ENCODE results near the gene ZFYVE9. TPM values are rescaled to one million over a fixed set of nuclear protein-coding genes. Genes with fewer than 3 reads are reported as not detected.

Gene ZFYVE9
- total and polyA plus RNA-seq, 2 of the 13 experiments (the other 11 are each of a cell fraction or from before 2014, with no cell fraction given) = 9.2 to 19.8 TPM

DNA sequence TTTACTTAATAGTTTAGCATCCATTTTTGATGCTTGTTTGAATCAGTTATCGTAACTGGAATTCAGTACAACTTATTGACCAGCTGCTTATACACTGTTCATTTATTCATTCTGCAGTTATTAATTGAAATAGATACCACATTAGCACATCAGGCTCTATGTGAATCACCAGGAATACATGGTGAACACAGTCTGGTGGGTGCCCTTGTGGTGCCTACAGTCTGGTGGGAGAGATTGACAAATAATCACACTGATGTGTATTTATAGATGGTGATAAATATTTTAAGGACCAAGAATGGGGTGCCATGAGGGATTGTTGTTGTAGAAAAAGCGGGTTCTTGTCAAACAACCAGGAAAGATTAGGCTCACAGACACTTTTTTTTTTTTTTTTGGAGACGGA is 87.6 kb downstream of the ZFYVE9 start (continued):
- no peak for TF ChIP-seq RBFOX2 (IDR thresholded peaks at IDR 0.05; ENCODE audit: low read depth, low read length)
- no peak for TF ChIP-seq SAFB2 (CRISPR knock-in tag; IDR thresholded peaks at IDR 0.05; ENCODE audit: borderline replicate concordance, low read depth)
- no peak for TF ChIP-seq MBNL3 (CRISPR knock-in tag; conservative IDR thresholded peaks at IDR 0.05)
- TF ChIP-seq, protein P1, sequence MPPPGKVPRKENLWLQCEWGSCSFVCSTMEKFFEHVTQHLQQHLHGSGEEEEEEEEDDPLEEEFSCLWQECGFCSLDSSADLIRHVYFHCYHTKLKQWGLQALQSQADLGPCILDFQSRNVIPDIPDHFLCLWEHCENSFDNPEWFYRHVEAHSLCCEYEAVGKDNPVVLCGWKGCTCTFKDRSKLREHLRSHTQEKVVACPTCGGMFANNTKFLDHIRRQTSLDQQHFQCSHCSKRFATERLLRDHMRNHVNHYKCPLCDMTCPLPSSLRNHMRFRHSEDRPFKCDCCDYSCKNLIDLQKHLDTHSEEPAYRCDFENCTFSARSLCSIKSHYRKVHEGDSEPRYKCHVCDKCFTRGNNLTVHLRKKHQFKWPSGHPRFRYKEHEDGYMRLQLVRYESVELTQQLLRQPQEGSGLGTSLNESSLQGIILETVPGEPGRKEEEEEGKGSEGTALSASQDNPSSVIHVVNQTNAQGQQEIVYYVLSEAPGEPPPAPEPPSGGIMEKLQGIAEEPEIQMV (CRISPR knock-in tag; IDR thresholded peaks at IDR 0.05; ENCODE audit: low read depth) = no peak
- no peak for TF ChIP-seq KDM5A (IDR thresholded peaks at IDR 0.05; ENCODE audit: borderline replicate concordance, low read length)

DNA sequence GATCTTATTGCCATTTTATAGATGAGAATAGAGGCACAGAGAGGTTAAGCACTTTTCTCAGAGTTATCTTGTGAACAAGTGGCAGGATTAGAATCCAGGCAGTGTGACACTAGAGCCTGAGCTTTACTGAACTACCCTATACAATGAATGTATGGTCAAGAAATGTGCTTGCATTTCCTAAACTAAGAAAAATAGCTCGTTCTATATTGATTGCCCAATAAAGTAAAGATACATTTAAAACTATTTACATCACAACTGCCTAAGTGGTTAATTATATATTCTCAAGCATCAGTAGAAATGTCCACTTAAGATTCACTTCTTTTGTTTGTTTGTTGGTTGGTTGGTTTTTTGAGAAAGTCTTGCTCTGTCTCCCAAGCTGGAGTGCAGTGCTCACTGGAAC is 91.6 kb downstream of the ZFYVE9 start:
- Histone ChIP-seq H2AFZ (ENCODE audit: low read length) (no peak overlapping the region), H3K9me3 (ENCODE audit: low read length) (no peaks in the 10 kb centered on the region), H3K36me3 (replicated peaks in 1 of 2; ENCODE audit: control insufficient read depth in 1 of 2, insufficient read depth in 2 of 2, low read length in 2 of 2) (0 out of 5 replicates have a peak, but pooled peaks cover 0 to 9% of the 10 kb centered on the region in 2 experiments), H3K27ac (ENCODE audit: extremely low read length, insufficient read depth, low read length) (no peak overlapping the region), H3K4me3 (replicated peaks in 1 of 3; ENCODE audit: insufficient read depth in 1 of 3, low read depth in 2 of 3, low read length in 3 of 3) (no peak overlapping the region), H3K4me2 (ENCODE audit: low read depth, low read length) (no peak overlapping the region), H3K79me2 (ENCODE audit: insufficient read depth, low read length) (no peaks in the 10 kb centered on the region), H3K4me1 (ENCODE audit: insufficient read depth, low read length) (peaks cover 10% of the 10 kb centered on the region), H3K9ac (ENCODE audit: insufficient read depth, low read depth, low read length) (no peak overlapping the region), H4K20me1 (ENCODE audit: insufficient read depth, low read length) (no peaks in the 10 kb centered on the region), H3K27me3 (ENCODE audit: control insufficient read depth in 1 of 2, insufficient read depth in 2 of 2, low read length in 2 of 2) (no peaks in the 10 kb centered on the region)
- intact Hi-C loops (cut with micrococcal nuclease; ENCODE audit: unreplicated experiment) (no loop called here), in situ Hi-C loops (cut with HindIII; ENCODE audit: extremely low pct_ligation_motif_present, low pct_unique_long_range_greater_than_20kb) (no loop called here)
- DNase-seq (ENCODE audit: low spot score) (no peak), ATAC-seq (no peak), FAIRE-seq (no peak)
- 100% methylated on average over 1 of the region's 1 CpG for WGBS (ENCODE audit: low lambda C conversion rate)
- CTCF ChIA-PET (ENCODE audit: low intra/inter-chr PET ratio, low total read pairs) = no interaction called here
- BruUV-seq (replicated peaks) = no TSS peak
- POLR2A ChIA-PET = no interaction called here
- TF ChIP-seq NFATC3 (CRISPR knock-in tag; IDR thresholded peaks at IDR 0.05) = no peak
- TF ChIP-seq, protein P2, sequence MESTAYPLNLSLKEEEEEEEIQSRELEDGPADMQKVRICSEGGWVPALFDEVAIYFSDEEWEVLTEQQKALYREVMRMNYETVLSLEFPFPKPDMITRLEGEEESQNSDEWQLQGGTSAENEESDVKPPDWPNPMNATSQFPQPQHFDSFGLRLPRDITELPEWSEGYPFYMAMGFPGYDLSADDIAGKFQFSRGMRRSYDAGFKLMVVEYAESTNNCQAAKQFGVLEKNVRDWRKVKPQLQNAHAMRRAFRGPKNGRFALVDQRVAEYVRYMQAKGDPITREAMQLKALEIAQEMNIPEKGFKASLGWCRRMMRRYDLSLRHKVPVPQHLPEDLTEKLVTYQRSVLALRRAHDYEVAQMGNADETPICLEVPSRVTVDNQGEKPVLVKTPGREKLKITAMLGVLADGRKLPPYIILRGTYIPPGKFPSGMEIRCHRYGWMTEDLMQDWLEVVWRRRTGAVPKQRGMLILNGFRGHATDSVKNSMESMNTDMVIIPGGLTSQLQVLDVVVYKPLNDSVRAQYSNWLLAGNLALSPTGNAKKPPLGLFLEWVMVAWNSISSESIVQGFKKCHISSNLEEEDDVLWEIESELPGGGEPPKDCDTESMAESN (CRISPR knock-in tag; conservative IDR thresholded peaks at IDR 0.05) = no peak
- TF ChIP-seq, protein P3, sequence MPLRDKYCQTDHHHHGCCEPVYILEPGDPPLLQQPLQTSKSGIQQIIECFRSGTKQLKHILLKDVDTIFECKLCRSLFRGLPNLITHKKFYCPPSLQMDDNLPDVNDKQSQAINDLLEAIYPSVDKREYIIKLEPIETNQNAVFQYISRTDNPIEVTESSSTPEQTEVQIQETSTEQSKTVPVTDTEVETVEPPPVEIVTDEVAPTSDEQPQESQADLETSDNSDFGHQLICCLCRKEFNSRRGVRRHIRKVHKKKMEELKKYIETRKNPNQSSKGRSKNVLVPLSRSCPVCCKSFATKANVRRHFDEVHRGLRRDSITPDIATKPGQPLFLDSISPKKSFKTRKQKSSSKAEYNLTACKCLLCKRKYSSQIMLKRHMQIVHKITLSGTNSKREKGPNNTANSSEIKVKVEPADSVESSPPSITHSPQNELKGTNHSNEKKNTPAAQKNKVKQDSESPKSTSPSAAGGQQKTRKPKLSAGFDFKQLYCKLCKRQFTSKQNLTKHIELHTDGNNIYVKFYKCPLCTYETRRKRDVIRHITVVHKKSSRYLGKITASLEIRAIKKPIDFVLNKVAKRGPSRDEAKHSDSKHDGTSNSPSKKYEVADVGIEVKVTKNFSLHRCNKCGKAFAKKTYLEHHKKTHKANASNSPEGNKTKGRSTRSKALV (CRISPR knock-in tag; IDR thresholded peaks at IDR 0.05) = no peak
- TF ChIP-seq ZNF678 (CRISPR knock-in tag; IDR thresholded peaks at IDR 0.05) = no peak
- no peak for TF ChIP-seq HMG20B (CRISPR knock-in tag; conservative IDR thresholded peaks at IDR 0.05)
- no peak for TF ChIP-seq ZNF101 (CRISPR knock-in tag; IDR thresholded peaks at IDR 0.05; ENCODE audit: borderline replicate concordance, low read depth)
- no peak for TF ChIP-seq MZF1 (CRISPR knock-in tag; IDR thresholded peaks at IDR 0.05; ENCODE audit: borderline replicate concordance)
- TF ChIP-seq, protein P4, sequence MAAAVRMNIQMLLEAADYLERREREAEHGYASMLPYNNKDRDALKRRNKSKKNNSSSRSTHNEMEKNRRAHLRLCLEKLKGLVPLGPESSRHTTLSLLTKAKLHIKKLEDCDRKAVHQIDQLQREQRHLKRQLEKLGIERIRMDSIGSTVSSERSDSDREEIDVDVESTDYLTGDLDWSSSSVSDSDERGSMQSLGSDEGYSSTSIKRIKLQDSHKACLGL (CRISPR knock-in tag; IDR thresholded peaks at IDR 0.05) = no peak
- no peak for TF ChIP-seq SPEN (CRISPR knock-in tag; IDR thresholded peaks at IDR 0.05; ENCODE audit: low read depth)
- no peak for TF ChIP-seq FOXA1 (IDR thresholded peaks at IDR 0.05)
- TF ChIP-seq FOXA1 (CRISPR knock-in tag; IDR thresholded peaks at IDR 0.05) = no peak

Data from HepG2 (cell line).